K562 treated with DMSO at 1 percent for 4 hours (cell line): ENCODE results near the gene CCDC137. TPM values are rescaled to one million over a fixed set of nuclear protein-coding genes. Genes with fewer than 3 reads are reported as not detected.

ENCODE experiments used
- total RNA-seq: library from RNA; unstranded; fragments of 300-600 nt; gene quantifications from 2 replicates; pipeline ENCODE4 v1.2.3, GENCODE V29; 2022; ENCODE audit not compliant: insufficient read depth

Gene CCDC137
- total RNA-seq: 31.8 and 43.8 TPM in 2 replicates

DNA sequence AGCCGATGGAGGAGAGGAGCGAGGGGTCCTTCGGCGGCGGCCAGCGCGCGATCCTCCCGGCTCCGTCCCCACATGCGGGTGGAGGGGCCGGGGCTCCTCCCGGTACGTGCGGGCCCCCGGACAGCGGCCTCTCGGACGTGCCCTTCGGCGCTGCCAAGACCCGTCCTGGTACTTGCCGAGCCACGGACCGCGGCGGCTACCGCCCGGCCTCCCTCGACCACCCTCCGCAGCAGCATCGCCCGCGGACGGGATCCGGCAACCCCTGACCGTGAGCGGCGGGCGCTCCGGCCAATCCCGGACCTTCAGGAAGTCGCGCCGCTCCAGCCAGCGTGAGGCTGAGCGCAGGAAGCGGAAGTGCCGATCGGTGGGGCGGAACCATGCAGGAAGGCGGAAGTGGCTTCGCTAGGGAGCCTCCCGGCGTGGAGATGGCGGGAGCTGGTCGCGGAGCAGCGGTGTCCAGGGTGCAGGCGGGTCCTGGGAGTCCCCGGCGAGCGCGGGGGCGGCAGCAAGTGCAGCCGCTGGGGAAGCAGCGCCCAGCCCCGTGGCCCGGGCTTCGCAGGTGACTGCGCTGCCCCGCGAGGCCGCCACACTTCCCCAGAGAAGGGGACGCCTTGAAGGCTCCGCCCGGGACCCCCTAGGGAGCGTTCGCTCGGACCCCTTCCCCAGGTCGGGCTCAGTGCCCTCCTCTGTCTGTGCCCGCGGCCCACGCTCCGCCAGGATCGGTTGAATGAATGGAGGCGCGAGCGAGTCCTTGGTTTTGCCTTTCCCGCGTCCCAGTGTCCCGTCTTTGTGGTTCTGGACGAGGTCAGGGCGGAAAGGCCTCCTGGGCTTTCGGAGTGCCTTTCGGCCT, at the start of gene CCDC137, which contains the start of gene OXLD1:
TSS of gene CCDC137 (plus strand) at position 396 of the 850 bp plus-strand sequence. CDS start at position 426, 30 bp downstream.
TSS of gene OXLD1 (minus strand) at position 264 of the 850 bp plus-strand sequence. CDS start at position 236, 28 bp downstream.

GRCh38 chr17:81636505-81637288, 29.8 kb upstream of the CCDC137 start, which contains the start of the genes NPLOC4 and TSPAN10:
Gene NPLOC4 (minus strand): TSS chr17:81637112. CDS start chr17:81636930, 182 bp downstream.
Gene TSPAN10 (plus strand): TSS chr17:81637196. CDS start chr17:81642413, 5,217 bp downstream.

GRCh38 chr17:81656118-81656743, 10.3 kb upstream of the CCDC137 start, which contains the start of gene PDE6G:
Gene PDE6G (minus strand): TSS chr17:81656542. CDS start chr17:81653305, 3,237 bp downstream.

GRCh38 chr17:81683584-81684441, 17.3 kb downstream of the CCDC137 start, which contains the start of the genes ARL16 and HGS:
Gene ARL16 (minus strand): TSS chr17:81683797. CDS start chr17:81683753, 44 bp downstream.
Gene HGS (plus strand): TSS chr17:81684011. CDS start chr17:81684067, 56 bp downstream.

DNA sequence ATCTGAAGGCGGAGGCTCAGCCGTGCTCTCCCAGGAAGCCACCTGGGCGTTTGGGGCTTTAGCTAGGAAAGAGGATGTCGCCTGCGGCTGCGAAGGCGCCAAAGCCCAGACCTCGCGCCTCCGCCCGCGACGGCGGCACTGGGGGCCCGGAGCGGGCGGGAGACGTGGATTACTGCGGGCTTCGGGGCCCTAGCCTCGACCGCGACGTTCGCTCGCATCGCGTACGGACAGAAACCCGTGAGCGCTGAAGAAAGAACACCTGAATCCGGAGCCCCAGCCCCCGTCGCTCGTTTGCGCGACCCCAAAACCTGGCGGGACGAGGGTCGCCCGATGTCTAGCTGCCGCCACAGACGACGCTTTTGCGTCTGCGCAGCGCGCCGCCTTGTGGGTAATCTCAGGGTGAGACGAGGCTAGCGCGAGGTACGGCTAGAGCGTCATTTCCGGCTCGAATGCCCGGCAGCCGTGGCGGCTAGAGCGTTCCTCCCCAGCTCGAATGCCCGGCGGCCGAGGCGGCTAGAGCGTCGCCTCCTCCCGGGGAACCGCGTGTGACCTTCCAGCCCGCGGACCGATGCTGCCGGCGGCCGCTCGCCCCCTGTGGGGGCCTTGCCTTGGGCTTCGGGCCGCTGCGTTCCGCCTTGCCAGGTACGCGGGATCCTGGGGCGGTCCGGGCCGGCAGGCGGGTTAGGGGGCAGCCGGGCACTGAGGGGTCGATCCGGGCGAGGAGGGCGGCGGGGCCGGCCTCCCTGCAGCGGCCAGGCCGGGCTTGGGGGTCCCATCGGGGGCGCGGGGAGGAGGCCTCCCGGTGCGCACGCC, 36.6 kb downstream of the CCDC137 start, which contains the start of gene MRPL12:
TSS of gene MRPL12 (plus strand) at position 434 of the 813 bp plus-strand sequence. CDS start at position 569, 135 bp downstream.

GRCh38 chr17:81711814-81712467, 45.4 kb downstream of the CCDC137 start, which contains the start of gene SLC25A10:
Gene SLC25A10 (plus strand): TSS chr17:81712284. CDS start chr17:81712427, 143 bp downstream.

Other genes starting within 250 kb of the CCDC137 start
- 1,873 and 2,081 TPM in 2 replicates for gene ACTG1, start 153.9 kb upstream of the CCDC137 start, total RNA-seq
- gene FSCN2, start 138.4 kb upstream of the CCDC137 start, total RNA-seq: not detected in 2 replicates
- gene FAAP100, start 114.4 kb upstream of the CCDC137 start, total RNA-seq: 13.8 and 14.7 TPM in 2 replicates
- 96.3 and 121 TPM in 2 replicates for gene NPLOC4, start 29.6 kb upstream of the CCDC137 start, total RNA-seq
- 0.47 and 0.97 TPM in 2 replicates for gene TSPAN10, start 29.5 kb upstream of the CCDC137 start, total RNA-seq
- gene PDE6G, start 10.2 kb upstream of the CCDC137 start, total RNA-seq: not detected in 2 replicates
- gene OXLD1, start 132 bp upstream of the CCDC137 start, total RNA-seq: 68.0 and 74.2 TPM in 2 replicates
- gene ARL16, start 17.1 kb downstream of the CCDC137 start, total RNA-seq: 25.4 and 27.2 TPM in 2 replicates
- 116 and 118 TPM in 2 replicates for gene HGS, start 17.3 kb downstream of the CCDC137 start, total RNA-seq
- gene MRPL12, start 36.6 kb downstream of the CCDC137 start, total RNA-seq: 103 and 114 TPM in 2 replicates
- gene SLC25A10, start 45.5 kb downstream of the CCDC137 start, total RNA-seq: 51.4 and 52.8 TPM in 2 replicates
- not detected in 2 replicates for gene GCGR, start 137.4 kb downstream of the CCDC137 start, total RNA-seq
- gene MCRIP1, start 166.6 kb downstream of the CCDC137 start, total RNA-seq: 105 and 145 TPM in 2 replicates
- 0.64 TPM in 1 of 2 replicates, not detected in the other for gene PPP1R27, start 168.3 kb downstream of the CCDC137 start, total RNA-seq
- 890 and 899 TPM in 2 replicates for gene P4HB, start 193.8 kb downstream of the CCDC137 start, total RNA-seq
- gene ARHGDIA, start 204.6 kb downstream of the CCDC137 start, total RNA-seq: 224 and 227 TPM in 2 replicates
- gene ALYREF, start 224.8 kb downstream of the CCDC137 start, total RNA-seq: 137 TPM in 2 replicates
- gene ANAPC11, start 225.0 kb downstream of the CCDC137 start, total RNA-seq: 407 and 464 TPM in 2 replicates
- 5.4 and 6.4 TPM in 2 replicates for gene NPB, start 235.5 kb downstream of the CCDC137 start, total RNA-seq
- gene PCYT2, start 244.7 kb downstream of the CCDC137 start, total RNA-seq: 64.0 and 70.6 TPM in 2 replicates